Gastroesophageal sphincter (tissue), 3 donors: ENCODE measurements around the gene GIT1.

ENCODE experiments used
- CTCF ChIP-seq, 4 experiments: fragments of 200-600 bp in 2 of 4; fragments of 450-650 bp in 2 of 4; sonication (generic) in 1 of 4; IDR thresholded peaks; one replicate each; pipeline ENCODE4 v1.5.1; 2017 to 2019; ENCODE audit warnings: antibody characterized with exemption in 4 of 4, mild to moderate bottlenecking in 2 of 4, moderate library complexity in 2 of 4
- EP300 ChIP-seq: sonication (generic); formaldehyde crosslinking; IDR thresholded peaks from one replicate; pipeline ENCODE4 v1.6.1; 2017; ENCODE audit warnings: antibody characterized with exemption, mild to moderate bottlenecking
- POLR2A ChIP-seq, 2 donors: fragments of 450-650 bp; IDR thresholded peaks; one replicate each; pipeline ENCODE4 v1.6.1; 2017; ENCODE audit warnings: antibody characterized with exemption in 2 of 2, mild to moderate bottlenecking in 2 of 2, moderate library complexity in 1 of 2

- no peak for TF ChIP-seq CTCF (IDR thresholded peaks at IDR 0.05)
- no peak for TF ChIP-seq EP300
- TF ChIP-seq POLR2A (IDR thresholded peaks at IDR 0.05): no peak
Measured at GRCh38 chr17:29573871-29574731, 15.3 kb downstream of the GIT1 start.
